ENCODE data around the gene DOCK1. TPM values are rescaled to one million over a fixed set of nuclear protein-coding genes. Genes with fewer than 3 reads are reported as not detected.
A peak's percentile ranks its signal among the peaks of the same experiment; 100 is the strongest.

DOCK1 gene
- total and polyA plus RNA-seq, 2 donors (not counting 1 experiment from before 2014, with no cell fraction given): 20.5 to 91.0 TPM

GRCh38 chr10:127196282-127197153 is 291.3 kb downstream of the DOCK1 start, which contains the start of gene INSYN2A:
INSYN2A (minus strand) TSS chr10:127196591; CDS start chr10:127176395, 20,196 bp downstream.
- H2AFZ ChIP-seq (ENCODE audit: low read length): no peak within 1 kb of the TSS

DNA sequence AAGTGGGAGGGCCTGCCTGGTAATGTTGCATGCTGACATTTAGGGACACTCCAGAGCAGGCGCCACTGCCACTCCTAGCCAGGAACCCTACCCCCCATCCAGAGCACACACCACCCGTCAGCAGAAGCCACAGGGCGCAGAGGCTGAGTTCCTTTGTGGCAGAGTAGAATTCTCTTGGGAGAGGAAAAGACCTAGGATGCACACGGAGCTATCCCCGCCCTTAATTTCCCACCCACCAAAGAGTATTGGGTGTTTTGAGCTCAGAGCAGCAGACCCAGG is 291.9 kb downstream of the DOCK1 start:
- Histone ChIP-seq H3K36me3 (ENCODE audit: control insufficient read depth, insufficient read depth, low read length) (no peaks in the 10 kb centered on the region), H2AFZ (ENCODE audit: low read length) (no peak overlapping the region), H3K9ac (ENCODE audit: insufficient read depth, low read length) (no peak overlapping the region), H3K4me2 (ENCODE audit: extremely low read depth, insufficient read depth, low read length) (peak overlapping the region; percentile 81), H3K9me3 (ENCODE audit: control insufficient read depth, insufficient read depth, low read depth, low read length) (no peaks in the 10 kb centered on the region), H4K20me1 (ENCODE audit: control insufficient read depth, extremely low read depth, insufficient read depth, low read length) (no peaks in the 10 kb centered on the region), H3K27me3 (ENCODE audit: control insufficient read depth, insufficient read depth, low read length) (no peaks in the 10 kb centered on the region), H3K4me3 (replicated peaks in 1 of 4; ENCODE audit: control extremely low read depth in 1 of 4, insufficient read depth in 1 of 4, low read depth in 3 of 4, low read length in 4 of 4) (peak overlapping the region; percentile 46 to 67 (median 55)), H3K4me1 (ENCODE audit: control insufficient read depth, extremely low read depth, insufficient read depth, low read length) (no peaks in the 10 kb centered on the region), H3K27ac (ENCODE audit: insufficient read depth, low read length) (no peak overlapping the region), H3K79me2 (ENCODE audit: control insufficient read depth, insufficient read depth, low read length) (no peaks in the 10 kb centered on the region)
- no peak for DNase-seq (ENCODE audit: low read depth in 2 of 2)
- TF ChIP-seq, protein P1, sequence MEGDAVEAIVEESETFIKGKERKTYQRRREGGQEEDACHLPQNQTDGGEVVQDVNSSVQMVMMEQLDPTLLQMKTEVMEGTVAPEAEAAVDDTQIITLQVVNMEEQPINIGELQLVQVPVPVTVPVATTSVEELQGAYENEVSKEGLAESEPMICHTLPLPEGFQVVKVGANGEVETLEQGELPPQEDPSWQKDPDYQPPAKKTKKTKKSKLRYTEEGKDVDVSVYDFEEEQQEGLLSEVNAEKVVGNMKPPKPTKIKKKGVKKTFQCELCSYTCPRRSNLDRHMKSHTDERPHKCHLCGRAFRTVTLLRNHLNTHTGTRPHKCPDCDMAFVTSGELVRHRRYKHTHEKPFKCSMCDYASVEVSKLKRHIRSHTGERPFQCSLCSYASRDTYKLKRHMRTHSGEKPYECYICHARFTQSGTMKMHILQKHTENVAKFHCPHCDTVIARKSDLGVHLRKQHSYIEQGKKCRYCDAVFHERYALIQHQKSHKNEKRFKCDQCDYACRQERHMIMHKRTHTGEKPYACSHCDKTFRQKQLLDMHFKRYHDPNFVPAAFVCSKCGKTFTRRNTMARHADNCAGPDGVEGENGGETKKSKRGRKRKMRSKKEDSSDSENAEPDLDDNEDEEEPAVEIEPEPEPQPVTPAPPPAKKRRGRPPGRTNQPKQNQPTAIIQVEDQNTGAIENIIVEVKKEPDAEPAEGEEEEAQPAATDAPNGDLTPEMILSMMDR (conservative IDR thresholded peaks at IDR 0.05 in 1 of 2, IDR thresholded peaks at IDR 0.05 in 1 of 2; ENCODE audit: low read depth in 1 of 2, low read length in 2 of 2): no peak
- TF ChIP-seq EZH2 (IDR thresholded peaks at IDR 0.05; ENCODE audit: low read length, missing control alignments): no peak

More at GRCh38 chr10:127196282-127197153, 291.3 kb downstream of the DOCK1 start, which contains the start of gene INSYN2A:
- no peak within 1 kb of the TSS for H3K9ac ChIP-seq (ENCODE audit: insufficient read depth, low read length)
- H3K4me3 ChIP-seq (replicated peaks in 1 of 4; ENCODE audit: control extremely low read depth in 1 of 4, insufficient read depth in 1 of 4, low read depth in 3 of 4, low read length in 4 of 4): peak within 1 kb of the TSS; percentile 46 to 67 (median 56)
- no peaks in the 10 kb centered on the region for H3K36me3 ChIP-seq (ENCODE audit: control insufficient read depth, insufficient read depth, low read length)
- no peaks in the 10 kb centered on the region for H4K20me1 ChIP-seq (ENCODE audit: control insufficient read depth, extremely low read depth, insufficient read depth, low read length)
- no peaks in the 10 kb centered on the region for H3K4me1 ChIP-seq (ENCODE audit: control insufficient read depth, extremely low read depth, insufficient read depth, low read length)
- no peaks in the 10 kb centered on the region for H3K79me2 ChIP-seq (ENCODE audit: control insufficient read depth, insufficient read depth, low read length)
- TF ChIP-seq, protein P1 (conservative IDR thresholded peaks at IDR 0.05 in 1 of 2, IDR thresholded peaks at IDR 0.05 in 1 of 2; ENCODE audit: low read depth in 1 of 2, low read length in 2 of 2): peak; percentile 22 to 46
- no peak for TF ChIP-seq EZH2 (IDR thresholded peaks at IDR 0.05; ENCODE audit: low read length, missing control alignments)
- no peaks in the 10 kb centered on the region for H3K9me3 ChIP-seq (ENCODE audit: control insufficient read depth, insufficient read depth, low read depth, low read length)
- no peaks in the 10 kb centered on the region for H3K27me3 ChIP-seq (ENCODE audit: control insufficient read depth, insufficient read depth, low read length)
- no peak within 1 kb of the TSS for H3K27ac ChIP-seq (ENCODE audit: insufficient read depth, low read length)
- H3K4me2 ChIP-seq (ENCODE audit: extremely low read depth, insufficient read depth, low read length): peak within 1 kb of the TSS; percentile 81
- DNase-seq (ENCODE audit: low read depth in 2 of 2): peak; percentile 60 to 65

GRCh38 chr10:127198307-127198706 is 293.1 kb downstream of the DOCK1 start:
- no peak for DNase-seq (ENCODE audit: low read depth in 2 of 2)
- H3K27me3 ChIP-seq (ENCODE audit: control insufficient read depth, insufficient read depth, low read length): no peaks in the 10 kb centered on the region

More at GRCh38 chr10:127198307-127198706, 293.1 kb downstream of the DOCK1 start:
- H2AFZ ChIP-seq (ENCODE audit: low read length): no peak overlapping the region
- H3K27ac ChIP-seq (ENCODE audit: insufficient read depth, low read length): no peak overlapping the region
- no peaks in the 10 kb centered on the region for H3K9me3 ChIP-seq (ENCODE audit: control insufficient read depth, insufficient read depth, low read depth, low read length)
- no peak overlapping the region for H3K4me2 ChIP-seq (ENCODE audit: extremely low read depth, insufficient read depth, low read length)
- no peaks in the 10 kb centered on the region for H3K36me3 ChIP-seq (ENCODE audit: control insufficient read depth, insufficient read depth, low read length)
- H4K20me1 ChIP-seq (ENCODE audit: control insufficient read depth, extremely low read depth, insufficient read depth, low read length): no peaks in the 10 kb centered on the region
- no peak overlapping the region for H3K9ac ChIP-seq (ENCODE audit: insufficient read depth, low read length)
- H3K4me3 ChIP-seq (replicated peaks in 1 of 4; ENCODE audit: control extremely low read depth in 1 of 4, insufficient read depth in 1 of 4, low read depth in 3 of 4, low read length in 4 of 4): no peak overlapping the region
- no peaks in the 10 kb centered on the region for H3K4me1 ChIP-seq (ENCODE audit: control insufficient read depth, extremely low read depth, insufficient read depth, low read length)
- TF ChIP-seq, protein P1 (conservative IDR thresholded peaks at IDR 0.05 in 1 of 2, IDR thresholded peaks at IDR 0.05 in 1 of 2; ENCODE audit: low read depth in 1 of 2, low read length in 2 of 2): peak in 1 of 2 donors; percentile 8
- no peak for TF ChIP-seq EZH2 (IDR thresholded peaks at IDR 0.05; ENCODE audit: low read length, missing control alignments)
- no peaks in the 10 kb centered on the region for H3K79me2 ChIP-seq (ENCODE audit: control insufficient read depth, insufficient read depth, low read length)

Data from fibroblast of lung (primary cell).